Loucy (cell line): ENCODE measurements around the gene HTATIP2.

Experiments used
- H2AFZ ChIP-seq: fragments of 200-600 bp; sonication (generic); 2 replicates; pipeline ENCODE4 v1.6.0; 2016; ENCODE audit warnings: antibody characterized with exemption, mild to moderate bottlenecking, low read length, moderate library complexity
- H3F3A ChIP-seq: fragments of 200-600 bp; 2 replicates; pipeline ENCODE4 v1.6.0; 2016; ENCODE audit warnings: antibody characterized with exemption, low read depth, mild to moderate bottlenecking
- H3K27me3 ChIP-seq: fragments of 200-600 bp; sonication (generic); 2 replicates; pipeline ENCODE4 v1.6.1; 2014; ENCODE audit warnings: low read length, mild to moderate bottlenecking; ENCODE audit not compliant: insufficient read depth, poor library complexity, severe bottlenecking
- H3K36me3 ChIP-seq: fragments of 200-600 bp; sonication (generic); 2 replicates; pipeline ENCODE4 v1.6.1; 2016; ENCODE audit warnings: low read length; ENCODE audit not compliant: insufficient read depth
- H3K4me1 ChIP-seq: fragments of 200-600 bp; sonication (generic); 2 replicates; pipeline ENCODE4 v1.5.1; 2014; ENCODE audit warnings: low read length, mild to moderate bottlenecking; ENCODE audit not compliant: insufficient read depth, poor library complexity, severe bottlenecking
- H3K4me2 ChIP-seq: fragments of 200-600 bp; sonication (generic); 2 replicates; pipeline ENCODE4 v1.6.0; 2014; ENCODE audit warnings: antibody characterized with exemption, low read length, low read depth, mild to moderate bottlenecking; ENCODE audit not compliant: poor library complexity, severe bottlenecking
- H3K4me3 ChIP-seq: fragments of 200-600 bp; sonication (generic); 2 replicates; pipeline ENCODE4 v1.5.1; 2014; ENCODE audit warnings: low read length, mild to moderate bottlenecking, mixed read lengths; ENCODE audit not compliant: poor library complexity, severe bottlenecking
- H3K79me2 ChIP-seq: fragments of 200-600 bp; sonication (generic); 2 replicates; pipeline ENCODE4 v1.6.1; 2014; ENCODE audit warnings: low read length; ENCODE audit not compliant: insufficient read depth
- H3K9ac ChIP-seq: fragments of 200-600 bp; sonication (generic); 2 replicates; pipeline ENCODE4 v1.6.0; 2014; ENCODE audit warnings: mild to moderate bottlenecking, low read depth, low read length, moderate library complexity; ENCODE audit not compliant: poor library complexity, severe bottlenecking
- H3K9me2 ChIP-seq: fragments of 200-600 bp; sonication (generic); replicated peaks from 2 replicates; pipeline ENCODE4 v1.6.1; 2016; ENCODE audit warnings: low read depth, low read length, mixed read lengths
- H3K9me3 ChIP-seq: fragments of 200-600 bp; sonication (generic); 2 replicates; pipeline ENCODE4 v1.6.1; 2014; ENCODE audit warnings: mild to moderate bottlenecking, antibody characterized with exemption, low read length, low read depth; ENCODE audit not compliant: insufficient read depth
- H4K20me1 ChIP-seq: fragments of 200-600 bp; sonication (generic); 2 replicates; pipeline ENCODE4 v1.6.0; 2014; ENCODE audit warnings: antibody characterized with exemption, low read length, mild to moderate bottlenecking; ENCODE audit not compliant: insufficient read depth, poor library complexity, severe bottlenecking
- CTCF ChIP-seq: fragments of 200-600 bp; sonication (generic); conservative IDR thresholded peaks from 2 replicates; pipeline ENCODE4 v1.5.1; 2014; ENCODE audit warnings: mild to moderate bottlenecking, antibody characterized with exemption, low read length
- EZH2phosphoT487 ChIP-seq: fragments of 200-600 bp; IDR thresholded peaks from 2 replicates; pipeline ENCODE4 v1.6.1; 2018; ENCODE audit warnings: antibody characterized with exemption, mild to moderate bottlenecking, moderate library complexity, borderline replicate concordance

HTATIP2 gene

GRCh38 chr11:20407344-20407743 is 43.8 kb downstream of the HTATIP2 start:
- Histone ChIP-seq H3K9me2 (no peaks in the 10 kb centered on the region), H3K9me3 (no peaks in the 10 kb centered on the region), H4K20me1 (no peaks in the 10 kb centered on the region), H3K79me2 (no peaks in the 10 kb centered on the region), H3K4me3 (no peak overlapping the region), H2AFZ (no peak overlapping the region), H3K27me3 (no peaks in the 10 kb centered on the region), H3K9ac (no peak overlapping the region), H3K36me3 (peaks cover 26% of the 10 kb centered on the region; the same call in 1 of the 2 replicates), H3K4me2 (no peak overlapping the region), H3K4me1 (no peaks in the 10 kb centered on the region), H3F3A (no peaks in the 10 kb centered on the region)
- TF ChIP-seq EZH2phosphoT487 (no peak), CTCF (no peak)

GRCh38 chr11:20415432-20415831 is 51.9 kb downstream of the HTATIP2 start:
- Histone ChIP-seq H4K20me1 (no peaks in the 10 kb centered on the region), H3F3A (no peaks in the 10 kb centered on the region), H3K9me3 (no peaks in the 10 kb centered on the region), H3K27me3 (no peaks in the 10 kb centered on the region), H2AFZ (no peak overlapping the region), H3K4me2 (no peak overlapping the region), H3K4me1 (no peaks in the 10 kb centered on the region), H3K79me2 (no peaks in the 10 kb centered on the region), H3K9ac (no peak overlapping the region), H3K9me2 (no peaks in the 10 kb centered on the region), H3K36me3 (peaks cover 15% of the 10 kb centered on the region; the same call in 1 of the 2 replicates), H3K4me3 (no peak overlapping the region)
- TF ChIP-seq EZH2phosphoT487 (no peak), CTCF (no peak)

GRCh38 chr11:20417771-20418170 is 54.3 kb downstream of the HTATIP2 start:
- H3K27me3 ChIP-seq: no peaks in the 10 kb centered on the region
- TF ChIP-seq CTCF: no peak
- TF ChIP-seq EZH2phosphoT487: no peak
- H3K79me2 ChIP-seq: no peaks in the 10 kb centered on the region
- H3K36me3 ChIP-seq: peaks cover 15% of the 10 kb centered on the region; the same call in 1 of the 2 replicates
- no peaks in the 10 kb centered on the region for H4K20me1 ChIP-seq
- no peaks in the 10 kb centered on the region for H3K9me3 ChIP-seq
- no peak overlapping the region for H2AFZ ChIP-seq
- H3K4me3 ChIP-seq: no peak overlapping the region
- no peaks in the 10 kb centered on the region for H3K4me1 ChIP-seq
- no peaks in the 10 kb centered on the region for H3K9me2 ChIP-seq
- H3K4me2 ChIP-seq: no peak overlapping the region
- no peaks in the 10 kb centered on the region for H3F3A ChIP-seq
- no peak overlapping the region for H3K9ac ChIP-seq
